ENCODE results near the gene SLC35G4.

DNA sequence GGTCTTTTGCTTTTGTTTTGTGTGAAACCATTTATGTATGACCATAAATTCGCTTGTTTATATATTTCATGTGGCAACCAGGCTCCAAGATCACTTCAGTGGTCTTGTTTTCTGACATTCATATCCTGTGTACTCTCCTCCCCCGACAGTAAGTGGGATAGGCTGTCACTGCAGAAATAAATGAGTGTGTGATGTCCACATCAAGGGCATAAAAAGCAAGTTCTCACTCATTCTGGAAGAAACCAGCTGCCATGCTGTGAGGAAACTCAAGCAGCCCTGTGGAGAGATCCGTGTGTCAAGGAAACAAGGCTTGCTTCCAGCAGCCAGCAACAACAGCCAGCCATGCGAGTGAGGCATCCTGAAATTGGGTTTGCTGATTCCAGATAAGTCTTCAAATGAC lies 40.4 kb downstream of the SLC35G4 start:
- TF ChIP-seq, protein P1, sequence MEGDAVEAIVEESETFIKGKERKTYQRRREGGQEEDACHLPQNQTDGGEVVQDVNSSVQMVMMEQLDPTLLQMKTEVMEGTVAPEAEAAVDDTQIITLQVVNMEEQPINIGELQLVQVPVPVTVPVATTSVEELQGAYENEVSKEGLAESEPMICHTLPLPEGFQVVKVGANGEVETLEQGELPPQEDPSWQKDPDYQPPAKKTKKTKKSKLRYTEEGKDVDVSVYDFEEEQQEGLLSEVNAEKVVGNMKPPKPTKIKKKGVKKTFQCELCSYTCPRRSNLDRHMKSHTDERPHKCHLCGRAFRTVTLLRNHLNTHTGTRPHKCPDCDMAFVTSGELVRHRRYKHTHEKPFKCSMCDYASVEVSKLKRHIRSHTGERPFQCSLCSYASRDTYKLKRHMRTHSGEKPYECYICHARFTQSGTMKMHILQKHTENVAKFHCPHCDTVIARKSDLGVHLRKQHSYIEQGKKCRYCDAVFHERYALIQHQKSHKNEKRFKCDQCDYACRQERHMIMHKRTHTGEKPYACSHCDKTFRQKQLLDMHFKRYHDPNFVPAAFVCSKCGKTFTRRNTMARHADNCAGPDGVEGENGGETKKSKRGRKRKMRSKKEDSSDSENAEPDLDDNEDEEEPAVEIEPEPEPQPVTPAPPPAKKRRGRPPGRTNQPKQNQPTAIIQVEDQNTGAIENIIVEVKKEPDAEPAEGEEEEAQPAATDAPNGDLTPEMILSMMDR (IDR thresholded peaks at IDR 0.05), result no peak
- no peak for TF ChIP-seq POLR2A (IDR thresholded peaks at IDR 0.05)

Measured in lower leg skin (tissue), 3 donors.